Common myeloid progenitor, CD34-positive (primary cell): ENCODE measurements around the gene SLC38A10.

Experiments used
- CTCF ChIA-PET: fragments of 350-600 bp; sonication (Branson Sonifier 250); formaldehyde crosslinking; loops from one replicate; lab custom pipeline; 2021; ENCODE audit warnings: antibody characterized with exemption; lab: Charles Lee
- POLR2A ChIA-PET: fragments of 350-600 bp; sonication (Branson Sonifier 250); formaldehyde crosslinking; loops from one replicate; lab custom pipeline; 2021; ENCODE audit warnings: antibody characterized with exemption; lab: Charles Lee
- DNase-seq, 3 donors: peaks; one replicate each; pipeline versions ENCODE4 v3.0.0 to v3.0.0-alpha.2; 2013
- H3K27ac ChIP-seq, 2 experiments: 1 replicate in 1 of 2; 2 replicates in 1 of 2; pipeline ENCODE4 v1.7.0; 2013; ENCODE audit warnings: inconsistent platforms in 2 of 2, low read length in 2 of 2, mild to moderate bottlenecking in 2 of 2, low read depth in 1 of 2, moderate library complexity in 1 of 2; ENCODE audit not compliant: severe bottlenecking in 2 of 2, insufficient read depth in 1 of 2, poor library complexity in 1 of 2
- H3K27me3 ChIP-seq, 5 experiments: replicated peaks in 2 of 5; 1 replicate in 3 of 5; 2 replicates in 2 of 5; pipeline versions ENCODE4 v1.6.1 to v1.7.0; 2013; ENCODE audit warnings: low read length in 4 of 5, mild to moderate bottlenecking in 2 of 5, moderate library complexity in 2 of 5, inconsistent platforms in 1 of 5; ENCODE audit not compliant: insufficient read depth in 5 of 5, control insufficient read depth in 4 of 5
- H3K36me3 ChIP-seq, 4 experiments: 1 replicate in 2 of 4; 2 replicates in 2 of 4; pipeline versions ENCODE4 v1.6.1 to v1.7.0; 2013; ENCODE audit warnings: low read length in 3 of 4, control low read depth in 1 of 4, mild to moderate bottlenecking in 1 of 4; ENCODE audit not compliant: control insufficient read depth in 4 of 4, insufficient read depth in 4 of 4
- H3K4me1 ChIP-seq, 4 experiments: 1 replicate in 3 of 4; 2 replicates in 1 of 4; pipeline versions ENCODE4 v1.6.1 to v1.7.1; 2013; ENCODE audit warnings: low read length in 3 of 4, mild to moderate bottlenecking in 3 of 4, control low read depth in 1 of 4, inconsistent platforms in 1 of 4, moderate library complexity in 1 of 4; ENCODE audit not compliant: control insufficient read depth in 4 of 4, insufficient read depth in 4 of 4; ENCODE audit errors: control extremely low read depth in 1 of 4
- H3K4me3 ChIP-seq, 7 experiments: 1 replicate in 4 of 7; 2 replicates in 3 of 7; pipeline versions ENCODE4 v1.5.1 to v1.7.0; 2013; ENCODE audit warnings: mild to moderate bottlenecking in 7 of 7, low read length in 6 of 7, moderate library complexity in 6 of 7, inconsistent platforms in 2 of 7, low read depth in 2 of 7, control low read depth in 1 of 7; ENCODE audit not compliant: insufficient read depth in 4 of 7, control insufficient read depth in 1 of 7; ENCODE audit errors: extremely low read depth in 1 of 7
- H3K9me3 ChIP-seq, 5 experiments: 1 replicate in 4 of 5; 2 replicates in 1 of 5; pipeline versions ENCODE4 v1.6.1 to v1.7.1; 2013; ENCODE audit warnings: low read length in 4 of 5, mild to moderate bottlenecking in 2 of 5, inconsistent platforms in 1 of 5, low read depth in 1 of 5, moderate library complexity in 1 of 5; ENCODE audit not compliant: control insufficient read depth in 4 of 5, insufficient read depth in 2 of 5; ENCODE audit errors: control extremely low read depth in 1 of 5
- WGBS: methylation state at CpG from one replicate; pipeline ENCODE4 v1.1.5; 2013; ENCODE audit not compliant: insufficient coverage; 5-methylcytosine and 5-hydroxymethylcytosine counted together

The SLC38A10 gene

DNA sequence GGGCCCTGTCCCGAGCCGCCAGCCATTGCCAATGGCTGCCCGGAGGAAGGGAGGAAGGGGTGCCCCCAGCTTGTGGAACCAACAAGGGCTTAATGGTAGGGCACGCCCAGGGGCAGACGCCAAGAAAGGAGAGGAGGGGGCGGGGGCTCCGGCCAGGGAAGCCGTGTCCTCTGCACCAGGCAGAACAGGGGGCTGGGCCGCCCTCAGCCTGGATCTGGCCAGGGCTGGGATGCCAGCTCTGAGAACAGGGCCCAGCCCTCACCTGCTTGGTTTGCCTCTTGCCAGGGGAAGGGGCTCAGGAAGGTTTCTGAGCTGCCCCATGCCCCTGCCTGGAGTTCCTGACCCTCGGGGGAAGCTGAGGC is 35.8 kb upstream of the SLC38A10 start:
- peaks cover 0 to 24% (median 8%) of the 10 kb centered on the region in 4 experiments for H3K4me1 ChIP-seq
- CTCF ChIA-PET = interaction anchor here (1.6 kb wide), 1 partner anchor 21 kb away, joined by 3 read pairs; no protein-coding TSS in a partner anchor
- WGBS = 90% methylated on average over 10 of the region's 10 CpGs

DNA sequence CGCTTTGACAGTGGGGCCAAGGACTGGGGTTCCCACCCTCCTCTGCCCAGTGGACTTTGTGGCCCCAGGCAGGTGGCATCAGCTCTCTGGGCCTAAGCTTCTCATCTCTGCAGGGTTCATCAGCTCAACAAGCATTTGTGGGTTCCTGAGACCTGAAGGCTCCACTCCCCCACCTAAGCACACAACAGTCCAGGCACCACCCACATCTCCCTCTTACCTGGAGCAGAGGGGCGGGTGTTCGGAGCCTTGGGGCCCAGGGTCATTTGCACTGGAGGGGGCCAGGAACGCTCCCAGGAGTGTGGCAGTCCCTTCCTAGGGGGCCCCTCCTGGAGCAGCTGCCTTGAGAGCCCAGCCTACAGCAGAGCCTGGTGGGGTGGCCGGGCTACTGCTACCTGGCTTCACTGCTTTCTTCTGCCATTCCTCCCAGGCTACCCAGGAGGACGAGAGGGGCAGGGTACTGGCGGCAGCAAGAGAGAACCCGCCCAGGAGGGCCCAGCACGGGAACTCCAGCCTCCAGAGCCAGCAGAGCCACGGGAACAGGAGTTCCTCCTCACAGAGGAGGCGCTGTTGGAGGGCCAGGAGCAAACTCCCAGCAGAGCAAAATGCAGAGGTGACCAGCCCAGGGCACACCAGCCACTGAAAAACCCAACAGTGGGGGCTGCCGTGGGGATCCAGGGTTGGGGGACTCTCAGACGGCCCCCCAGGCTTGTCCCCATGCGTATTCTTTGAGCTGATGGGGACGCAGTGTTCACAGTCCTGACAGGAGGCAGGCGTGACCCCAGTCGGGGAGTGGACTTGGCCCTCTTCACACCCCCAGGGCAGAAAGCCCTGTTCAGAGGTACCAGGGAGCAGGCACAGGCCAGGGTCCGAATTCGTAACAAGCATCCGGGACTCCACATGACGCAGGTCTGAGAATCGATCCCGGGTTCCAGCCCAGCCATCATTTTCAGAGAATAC is 35.1 kb upstream of the SLC38A10 start:
- Histone ChIP-seq H3K27ac (no peak overlapping the region), H3K9me3 (no peaks in the 10 kb centered on the region), H3K36me3 (no peaks in the 10 kb centered on the region), H3K4me1 (peaks cover 0 to 30% (median 13%) of the 10 kb centered on the region in 4 experiments), H3K27me3 (peaks cover 0 to 16% (median 7%) of the 10 kb centered on the region in 5 experiments), H3K4me3 (no peak overlapping the region)
- WGBS = 91% methylated on average over 23 of the region's 23 CpGs
- POLR2A ChIA-PET = no interaction called here
- CTCF ChIA-PET = interaction anchor here (0.8 to 1.6 kb wide), 3 partner anchors 21 to 65 kb away, joined by 3 read pairs; partner anchors contain the start of gene BAHCC1
- no peak for DNase-seq

More for the DNA sequence above, 35.8 kb upstream of the SLC38A10 start:
- no peak overlapping the region for H3K27ac ChIP-seq
- POLR2A ChIA-PET = no interaction called here
- H3K27me3 ChIP-seq = peaks cover 0 to 16% (median 9%) of the 10 kb centered on the region in 5 experiments
- H3K9me3 ChIP-seq = no peaks in the 10 kb centered on the region
- H3K4me3 ChIP-seq = no peak overlapping the region
- H3K36me3 ChIP-seq = no peaks in the 10 kb centered on the region
- DNase-seq = no peak

DNA sequence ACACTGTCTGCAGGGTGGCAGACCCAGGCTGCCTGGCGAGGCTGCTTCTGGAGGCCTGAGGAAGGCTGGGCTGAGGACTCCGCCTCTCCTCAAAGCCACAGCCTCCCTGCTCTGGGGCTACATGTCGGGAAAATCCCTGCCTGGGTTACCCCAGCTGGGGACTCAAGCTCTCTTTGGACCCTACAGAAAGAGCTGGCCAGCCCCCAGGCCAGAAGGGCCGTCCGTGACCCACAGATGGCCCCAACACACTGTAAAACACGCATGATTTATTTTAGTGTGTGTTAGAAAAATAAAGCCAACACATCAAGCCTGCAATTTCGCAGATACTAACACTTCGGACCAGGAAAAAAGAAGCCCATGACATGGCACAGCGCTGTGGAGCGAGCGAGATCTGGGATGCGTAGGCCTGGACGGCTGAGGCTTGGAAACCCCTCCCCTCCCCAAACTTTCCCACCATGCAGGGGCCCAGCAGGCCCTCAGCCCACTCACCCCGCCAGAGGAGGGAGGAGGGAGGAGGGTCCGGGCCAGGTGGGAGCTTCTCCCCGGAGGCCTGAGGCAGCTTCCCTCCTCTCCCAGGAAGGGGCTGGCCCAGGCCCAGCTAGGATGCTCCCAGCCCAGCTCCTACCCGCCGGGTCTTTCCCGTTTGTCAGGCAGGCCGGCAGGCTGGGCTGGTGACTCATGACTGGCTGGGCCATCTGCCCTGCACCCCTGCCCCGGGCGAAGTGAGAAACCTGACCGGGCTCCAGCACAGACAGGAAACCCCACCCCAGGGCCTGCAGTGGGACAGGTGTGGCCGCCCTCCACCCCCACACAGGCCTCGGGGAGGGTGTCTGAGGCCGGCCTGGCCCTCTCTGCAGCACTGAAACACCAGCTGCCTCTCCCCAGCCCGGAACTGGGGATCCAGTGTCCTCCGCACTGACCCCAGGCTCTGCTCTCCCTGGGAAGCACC is 34.1 kb upstream of the SLC38A10 start:
- DNase-seq = no peak
- ChIA-PET POLR2A (no interaction called here), CTCF (interaction anchor here (0.8 to 1.6 kb wide), 3 partner anchors 20 to 66 kb away, joined by 3 read pairs; partner anchors contain the start of gene BAHCC1)
- Histone ChIP-seq H3K27ac (no peak overlapping the region), H3K36me3 (no peaks in the 10 kb centered on the region), H3K4me1 (peaks cover 0 to 38% (median 14%) of the 10 kb centered on the region in 4 experiments), H3K27me3 (peaks cover 0 to 10% (median 5%) of the 10 kb centered on the region in 5 experiments), H3K9me3 (no peaks in the 10 kb centered on the region), H3K4me3 (no peak overlapping the region)
- 84% methylated on average over 17 of the region's 28 CpGs for WGBS

DNA sequence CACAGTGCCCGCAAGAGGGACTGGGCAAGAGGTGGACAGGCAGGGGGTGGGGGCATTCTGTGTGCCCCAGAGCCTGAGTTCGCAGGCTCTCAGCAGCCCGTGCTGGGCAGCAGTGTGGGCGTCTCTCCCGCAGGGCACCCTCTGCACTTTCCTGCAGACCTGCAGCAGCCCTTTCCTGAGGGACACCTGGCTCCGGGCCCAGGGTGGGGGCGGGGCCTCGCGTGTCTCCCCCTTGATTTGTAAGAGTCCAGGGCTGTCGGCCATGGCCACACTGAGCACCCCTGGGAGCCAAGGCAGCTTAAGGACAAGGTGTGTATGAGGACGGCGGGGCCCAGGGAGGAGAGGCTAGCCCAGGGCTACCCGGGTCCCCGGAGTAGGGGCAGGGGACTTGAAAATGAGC is 33.4 kb upstream of the SLC38A10 start:
- CTCF ChIA-PET = no interaction called here
- H3K27ac ChIP-seq = no peak overlapping the region

DNA sequence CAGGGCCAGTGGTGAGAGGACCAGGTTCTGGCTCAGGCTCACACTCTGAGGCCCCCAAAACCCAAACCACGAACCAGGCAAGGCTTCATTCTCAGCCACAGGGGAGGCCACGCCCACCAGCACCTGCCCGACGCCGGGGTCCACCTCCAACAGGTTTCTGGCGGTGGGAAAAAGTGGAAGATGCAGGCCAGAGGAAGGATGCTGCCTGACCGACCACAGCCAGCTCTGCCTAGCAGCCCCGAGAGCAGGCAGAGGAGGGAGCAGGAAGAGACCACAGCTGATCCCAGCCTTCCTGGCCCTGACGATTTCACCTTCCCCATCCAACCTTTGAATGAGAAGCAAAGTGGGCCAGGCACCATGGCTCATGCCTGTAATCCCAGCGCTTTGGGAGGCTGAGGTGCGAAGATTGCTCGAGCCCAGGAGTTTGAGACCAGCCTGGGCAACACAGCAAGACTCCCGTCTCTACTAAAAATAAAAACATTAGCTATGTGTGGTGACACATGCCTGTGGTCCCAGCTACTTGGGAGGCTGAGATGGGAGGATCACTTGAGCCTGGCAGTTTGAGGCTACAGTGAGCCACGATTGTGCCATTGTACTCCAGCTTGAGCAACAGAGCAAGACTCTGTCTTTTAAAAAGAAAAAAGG is 30.7 kb upstream of the SLC38A10 start:
- WGBS = 70% methylated on average over 12 of the region's 14 CpGs
- Histone ChIP-seq H3K27me3 (no peaks in the 10 kb centered on the region), H3K27ac (no peak overlapping the region), H3K9me3 (no peaks in the 10 kb centered on the region), H3K36me3 (no peaks in the 10 kb centered on the region), H3K4me1 (peaks cover 0 to 43% (median 14%) of the 10 kb centered on the region in 4 experiments), H3K4me3 (no peak overlapping the region)
- POLR2A ChIA-PET = interaction anchor here (1.4 kb wide), 1 partner anchor 16 kb away, joined by 3 read pairs; no protein-coding TSS in a partner anchor
- CTCF ChIA-PET = no interaction called here
- no peak for DNase-seq

More for the DNA sequence above, 33.4 kb upstream of the SLC38A10 start:
- H3K36me3 ChIP-seq = no peaks in the 10 kb centered on the region
- 89% methylated on average over 10 of the region's 14 CpGs for WGBS
- H3K4me3 ChIP-seq = no peak overlapping the region
- DNase-seq = no peak
- POLR2A ChIA-PET = no interaction called here
- no peaks in the 10 kb centered on the region for H3K9me3 ChIP-seq
- H3K4me1 ChIP-seq = peaks cover 0 to 43% (median 14%) of the 10 kb centered on the region in 4 experiments
- H3K27me3 ChIP-seq = peaks cover 0 to 7% (median 5%) of the 10 kb centered on the region in 5 experiments

DNA sequence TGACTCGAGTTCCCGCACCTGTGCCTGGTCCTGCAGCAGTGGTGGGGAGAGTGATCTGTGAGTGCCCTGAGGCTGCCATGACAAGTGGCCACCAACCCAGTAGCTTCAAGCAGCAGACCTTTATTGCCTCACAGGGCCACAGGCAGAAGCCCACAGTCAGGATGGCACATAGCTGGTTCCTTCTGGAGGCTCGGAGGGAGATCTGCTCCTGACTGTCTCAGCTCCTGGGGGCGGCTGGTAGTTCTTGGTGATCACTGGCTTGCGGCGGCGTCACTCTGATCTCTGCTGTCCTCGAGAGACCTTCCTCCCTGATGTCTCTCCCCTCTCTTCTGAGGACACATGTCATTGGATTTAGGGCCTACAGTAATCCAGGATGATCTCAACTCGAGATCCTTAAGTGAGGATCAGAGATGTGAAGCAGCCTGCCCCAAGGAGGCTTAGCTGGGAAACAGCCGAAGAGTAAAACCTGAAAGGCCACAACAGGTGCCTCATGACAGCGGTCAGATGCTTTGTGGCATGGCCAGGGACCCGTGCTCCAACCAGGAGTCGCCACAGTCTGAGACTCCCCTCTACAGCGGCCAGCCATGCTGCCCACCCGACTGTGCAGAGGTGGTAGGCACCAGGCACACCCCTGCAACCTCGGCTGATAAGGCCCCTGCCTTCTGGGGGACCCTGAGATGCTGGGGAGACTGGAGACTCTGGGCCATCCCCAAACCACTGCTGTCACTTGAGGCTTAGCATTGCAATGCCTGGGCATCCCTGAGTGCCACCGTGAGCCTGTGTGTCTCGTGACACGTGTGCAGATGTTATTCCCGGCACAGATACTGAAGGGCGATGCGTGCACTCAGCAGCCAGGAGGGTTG is 30.0 kb upstream of the SLC38A10 start:
- Histone ChIP-seq H3K4me1 (peaks cover 0 to 43% (median 14%) of the 10 kb centered on the region in 4 experiments), H3K27me3 (no peaks in the 10 kb centered on the region), H3K27ac (no peak overlapping the region), H3K9me3 (no peaks in the 10 kb centered on the region), H3K4me3 (no peak overlapping the region), H3K36me3 (no peaks in the 10 kb centered on the region)
- POLR2A ChIA-PET = interaction anchor here (0.6 to 1.4 kb wide), 2 partner anchors 16 to 17 kb away, joined by 3 read pairs; no protein-coding TSS in a partner anchor
- CTCF ChIA-PET = no interaction called here
- 96% methylated on average over 20 of the region's 22 CpGs for WGBS
- no peak for DNase-seq
